Endothelial cell of umbilical vein (primary cell): ENCODE measurements around the gene CALCA.

ENCODE experiments used
- EZH2 ChIP-seq: IDR thresholded peaks from 2 replicates; pipeline ENCODE4 v1.6.1; 2012; ENCODE audit warnings: borderline replicate concordance, low read depth, mild to moderate bottlenecking, moderate library complexity, low read length, inconsistent platforms; ENCODE audit not compliant: severe bottlenecking
- FOS ChIP-seq: IDR thresholded peaks from 2 replicates; pipeline ENCODE4 v1.6.1; 2011; ENCODE audit warnings: mild to moderate bottlenecking, low read length, moderate library complexity, borderline replicate concordance; ENCODE audit not compliant: insufficient read depth
- JUN ChIP-seq: IDR thresholded peaks from 2 replicates; pipeline ENCODE4 v1.6.1; 2011; ENCODE audit warnings: borderline replicate concordance, low read depth; ENCODE audit not compliant: insufficient read length, insufficient read depth
- MYC ChIP-seq: IDR thresholded peaks from one replicate; pipeline ENCODE4 v1.6.1; 2011; ENCODE audit warnings: mild to moderate bottlenecking, low read depth, low read length
- POLR2A ChIP-seq: IDR thresholded peaks from 2 replicates; pipeline ENCODE4 v1.6.1; 2012; ENCODE audit warnings: low read depth, mild to moderate bottlenecking, control low read depth, low read length
- POLR2AphosphoS5 ChIP-seq: IDR thresholded peaks from 2 replicates; pipeline ENCODE4 v1.6.1; 2012; ENCODE audit warnings: low read depth, mild to moderate bottlenecking, control low read depth, low read length, moderate library complexity; ENCODE audit not compliant: insufficient read depth
- TF ChIP-seq, protein P1 (sequence below), 2 donors: IDR thresholded peaks; 1 replicate in 1 of 2; 2 replicates in 1 of 2; pipeline ENCODE4 v1.5.1; 2011; ENCODE audit warnings: low read length in 2 of 2, mild to moderate bottlenecking in 2 of 2, moderate library complexity in 2 of 2, control low read depth in 1 of 2, inconsistent platforms in 1 of 2, low read depth in 1 of 2; ENCODE audit not compliant: insufficient read depth in 1 of 2; ENCODE audit errors: extremely low read depth in 1 of 2
- TF ChIP-seq, protein P2 (sequence below): IDR thresholded peaks from 2 replicates; pipeline ENCODE4 v1.6.1; 2011; ENCODE audit not compliant: insufficient read depth, insufficient read length

DNA sequence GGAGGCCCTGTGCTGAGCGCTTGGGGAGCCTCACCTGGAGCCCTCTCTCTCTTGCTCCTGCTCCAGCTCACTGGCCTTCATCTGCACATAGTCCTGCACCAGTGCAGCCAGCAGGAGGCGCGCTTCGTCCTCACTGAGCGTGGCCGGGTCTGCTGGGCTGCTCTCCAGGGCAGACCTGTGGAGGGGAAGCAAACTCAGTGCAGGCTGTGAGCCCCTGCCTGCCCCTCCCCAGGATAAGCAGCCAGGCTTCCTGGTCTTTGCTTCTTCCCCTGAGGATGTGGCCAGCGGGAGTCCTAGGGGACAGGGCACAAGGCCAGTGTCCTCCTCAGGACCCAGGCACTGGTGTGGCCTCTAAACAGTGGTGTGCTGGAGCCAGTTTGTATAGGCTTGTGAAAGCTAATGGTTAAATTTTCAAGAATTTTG is 2.2 kb downstream of the CALCA start:
- TF ChIP-seq POLR2AphosphoS5 (no peak), POLR2A (no peak), JUN (no peak), FOS (no peak), EZH2 (no peak), MYC (no peak)
- TF ChIP-seq, protein P1, sequence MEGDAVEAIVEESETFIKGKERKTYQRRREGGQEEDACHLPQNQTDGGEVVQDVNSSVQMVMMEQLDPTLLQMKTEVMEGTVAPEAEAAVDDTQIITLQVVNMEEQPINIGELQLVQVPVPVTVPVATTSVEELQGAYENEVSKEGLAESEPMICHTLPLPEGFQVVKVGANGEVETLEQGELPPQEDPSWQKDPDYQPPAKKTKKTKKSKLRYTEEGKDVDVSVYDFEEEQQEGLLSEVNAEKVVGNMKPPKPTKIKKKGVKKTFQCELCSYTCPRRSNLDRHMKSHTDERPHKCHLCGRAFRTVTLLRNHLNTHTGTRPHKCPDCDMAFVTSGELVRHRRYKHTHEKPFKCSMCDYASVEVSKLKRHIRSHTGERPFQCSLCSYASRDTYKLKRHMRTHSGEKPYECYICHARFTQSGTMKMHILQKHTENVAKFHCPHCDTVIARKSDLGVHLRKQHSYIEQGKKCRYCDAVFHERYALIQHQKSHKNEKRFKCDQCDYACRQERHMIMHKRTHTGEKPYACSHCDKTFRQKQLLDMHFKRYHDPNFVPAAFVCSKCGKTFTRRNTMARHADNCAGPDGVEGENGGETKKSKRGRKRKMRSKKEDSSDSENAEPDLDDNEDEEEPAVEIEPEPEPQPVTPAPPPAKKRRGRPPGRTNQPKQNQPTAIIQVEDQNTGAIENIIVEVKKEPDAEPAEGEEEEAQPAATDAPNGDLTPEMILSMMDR (IDR thresholded peaks at IDR 0.05; ENCODE audit: extremely low read depth in 1 of 2, insufficient read depth in 1 of 2, low read depth in 1 of 2, low read length in 2 of 2), result peak; percentile 54 to 71
- TF ChIP-seq, protein P2, sequence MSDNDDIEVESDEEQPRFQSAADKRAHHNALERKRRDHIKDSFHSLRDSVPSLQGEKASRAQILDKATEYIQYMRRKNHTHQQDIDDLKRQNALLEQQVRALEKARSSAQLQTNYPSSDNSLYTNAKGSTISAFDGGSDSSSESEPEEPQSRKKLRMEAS, result no peak
